Stimulated activated CD8-positive, alpha-beta memory T cell treated with anti-CD3 and anti-CD28 coated beads, Interleukin-7, amount 100 ng/mL, for 1 hour (primary cell): Measurements from ENCODE around the gene TBC1D21.

ENCODE experiments used
- DNase-seq, 2 donors: peaks; one replicate each; pipeline ENCODE4 v3.0.0-alpha.2; 2020; ENCODE audit warnings: low read depth in 2 of 2

TBC1D21 gene

GRCh38 chr15:73862276-73862675 lies 11.1 kb upstream of the TBC1D21 start:
- DNase-seq: no peak

DNA sequence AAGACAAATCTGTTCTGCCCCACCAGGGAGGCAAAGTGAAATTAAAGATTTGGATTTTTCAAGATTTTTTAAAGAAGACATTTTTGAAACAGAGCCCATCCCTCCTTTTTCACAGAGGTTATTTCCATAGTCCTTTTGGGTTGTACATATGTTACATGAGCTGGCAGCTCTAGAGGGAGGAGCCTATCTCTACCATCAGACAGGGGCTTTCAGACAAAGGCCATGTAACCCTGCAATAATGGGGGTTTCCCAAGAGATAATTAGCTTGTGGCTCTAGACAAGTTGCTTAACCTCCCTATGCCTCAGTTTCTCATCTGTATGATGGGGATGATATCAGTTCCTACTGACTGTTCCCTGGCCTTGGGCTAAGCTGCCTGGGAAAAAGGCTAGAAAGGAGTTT lies 8.0 kb upstream of the TBC1D21 start:
- DNase-seq: no peak

GRCh38 chr15:73865904-73866303 lies 7.5 kb upstream of the TBC1D21 start:
- no peak for DNase-seq

DNA sequence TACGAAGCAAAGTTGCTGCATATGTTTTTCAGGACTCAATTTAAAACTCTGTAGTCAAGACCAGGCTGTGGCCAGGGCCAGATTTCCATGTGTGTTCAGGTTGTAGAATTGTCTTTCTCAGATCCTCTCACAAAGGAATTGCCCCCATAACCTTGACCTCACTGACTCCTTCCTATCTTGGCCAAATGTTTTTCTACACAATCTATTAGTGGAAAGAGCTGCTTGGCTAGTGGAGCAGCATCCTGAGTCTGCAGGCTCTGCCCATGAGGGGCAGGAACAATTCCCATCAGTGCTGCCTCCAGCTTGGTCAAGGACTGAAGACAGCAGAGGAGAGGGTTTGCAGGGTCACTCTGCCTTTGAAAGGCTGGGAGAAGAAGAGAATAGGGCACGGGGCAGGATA lies 6.9 kb upstream of the TBC1D21 start:
- DNase-seq: no peak

- DNase-seq: no peak
Observed at GRCh38 chr15:73866881-73867410, 6.4 kb upstream of the TBC1D21 start.

- DNase-seq: no peak
Observed at GRCh38 chr15:73867426-73867825, 5.9 kb upstream of the TBC1D21 start.

GRCh38 chr15:73867956-73868355 lies 5.4 kb upstream of the TBC1D21 start:
- no peak for DNase-seq

- no peak for DNase-seq
Observed at GRCh38 chr15:73869216-73869995, 4.0 kb upstream of the TBC1D21 start.

DNA sequence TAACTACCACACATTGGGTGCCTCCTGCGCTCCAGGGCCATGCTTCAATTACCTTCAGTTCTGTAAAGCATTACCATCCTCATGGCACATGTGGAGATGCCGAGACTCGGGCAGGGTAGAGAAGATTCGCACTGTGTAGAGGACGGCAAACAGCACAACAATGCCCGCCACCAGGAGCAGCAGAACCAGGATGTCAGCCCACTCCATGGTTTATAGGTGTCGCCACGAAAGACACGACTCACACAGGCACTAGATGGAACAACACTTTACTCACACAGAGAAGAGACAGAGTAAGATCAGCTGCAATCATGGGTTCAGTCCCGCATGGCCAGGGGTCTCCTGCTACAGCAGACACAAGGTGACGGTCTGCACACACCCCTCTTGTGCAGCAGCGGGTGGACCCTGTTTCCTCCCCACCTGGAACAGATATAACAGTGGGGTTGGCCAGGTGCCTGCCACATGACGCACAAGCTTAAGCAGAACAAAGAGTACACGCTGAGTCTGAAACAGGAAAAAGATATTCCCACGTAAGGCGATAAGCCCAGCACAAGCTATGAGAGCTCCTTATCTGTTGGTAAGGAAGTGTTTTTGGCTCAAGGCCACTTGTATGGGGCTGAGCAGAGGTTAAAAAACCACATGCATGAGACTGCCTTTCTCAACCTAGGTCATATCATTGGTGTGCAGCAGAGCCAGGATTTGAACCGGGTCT lies 2.5 kb upstream of the TBC1D21 start:
- no peak for DNase-seq

DNA sequence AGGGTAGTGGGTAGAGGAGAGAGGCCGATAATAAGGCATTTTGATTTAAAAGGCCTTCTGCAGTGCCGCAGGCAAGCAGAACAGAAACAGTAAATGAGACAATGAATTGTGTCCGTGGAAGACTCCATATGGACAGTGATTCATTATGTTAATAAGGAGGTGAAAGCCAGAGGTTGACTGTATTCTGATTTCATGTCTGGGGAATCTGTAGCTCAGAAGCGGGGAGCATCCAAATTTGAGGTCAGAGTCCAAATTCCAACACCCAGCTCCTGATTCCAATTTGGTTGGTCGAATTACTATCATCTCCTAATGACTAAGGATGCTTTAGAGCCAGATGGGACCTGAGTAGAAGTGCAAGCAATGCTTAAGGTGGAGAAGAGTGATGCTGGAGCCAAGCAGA lies 1.0 kb upstream of the TBC1D21 start:
- DNase-seq: no peak

DNA sequence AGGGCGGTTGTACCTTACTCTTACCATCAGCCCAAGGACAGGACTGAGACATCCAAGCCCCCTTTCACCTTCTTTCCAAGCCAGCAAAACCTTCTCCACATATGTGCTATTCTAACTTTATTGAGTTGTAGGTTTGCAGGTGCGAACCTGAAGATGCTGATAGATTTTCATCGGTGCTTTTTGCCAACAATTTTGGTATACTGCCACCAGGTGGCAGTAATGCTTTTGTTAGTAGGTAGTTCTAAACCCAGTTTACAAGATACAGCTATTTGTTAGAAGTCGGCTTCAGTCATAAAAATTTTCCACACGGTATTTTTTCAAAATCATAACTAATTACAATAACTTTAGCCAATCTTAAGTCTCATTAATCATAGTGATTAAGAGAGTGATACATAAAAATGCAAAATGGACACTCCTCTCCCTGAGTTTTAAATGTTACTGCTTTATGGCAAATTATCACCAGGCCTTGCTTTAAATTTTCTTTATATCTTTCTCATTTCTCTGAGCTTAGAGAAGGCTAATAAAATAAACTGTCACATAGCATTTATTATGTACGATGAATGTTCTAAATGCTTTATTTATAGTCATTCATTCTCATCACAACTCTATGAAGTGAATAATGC lies 636 bp downstream of the TBC1D21 start:
- no peak for DNase-seq

DNA sequence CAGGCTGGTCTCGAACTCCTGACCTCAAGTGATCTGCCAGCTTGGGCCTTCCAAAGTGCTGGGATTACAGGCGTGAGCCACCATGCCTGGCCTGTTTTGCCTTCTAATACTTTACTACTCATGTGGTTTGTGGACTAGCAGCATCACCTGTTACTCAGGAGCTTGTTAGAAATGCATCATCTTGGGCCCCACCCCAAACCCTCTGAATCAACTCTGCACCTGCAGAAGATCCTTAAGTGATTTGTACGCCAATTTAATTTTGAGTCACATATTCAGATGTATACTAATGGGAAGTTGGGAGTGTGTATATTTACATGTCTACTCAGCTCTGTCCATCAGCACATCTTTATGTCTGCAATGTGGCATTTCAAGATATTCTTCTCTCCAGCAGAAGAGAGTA lies 6.1 kb downstream of the TBC1D21 start:
- DNase-seq: no peak

GRCh38 chr15:73881579-73882320 lies 8.4 kb downstream of the TBC1D21 start:
- no peak for DNase-seq

GRCh38 chr15:73882761-73883419 lies 9.5 kb downstream of the TBC1D21 start:
- no peak for DNase-seq

DNA sequence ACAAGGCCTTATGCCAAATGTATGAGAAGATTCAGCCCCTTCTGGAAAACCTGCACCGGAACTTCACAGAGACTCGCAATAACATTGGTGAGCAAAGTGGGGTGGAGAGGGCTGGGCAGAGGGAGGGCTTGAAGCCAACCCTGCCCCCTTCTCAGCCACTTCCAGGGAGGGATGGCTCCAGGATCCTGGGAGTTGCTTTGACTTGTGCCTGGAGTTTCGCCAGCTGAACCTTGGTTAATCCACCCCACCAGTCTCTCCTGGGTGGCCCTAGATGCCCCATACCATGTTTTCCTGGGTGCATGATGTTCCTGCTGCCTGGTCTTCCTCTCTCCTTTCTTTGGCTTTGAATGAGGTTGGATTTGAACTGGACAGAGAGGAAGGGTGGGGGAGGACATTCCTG lies 10.8 kb downstream of the TBC1D21 start:
- DNase-seq: no peak

DNA sequence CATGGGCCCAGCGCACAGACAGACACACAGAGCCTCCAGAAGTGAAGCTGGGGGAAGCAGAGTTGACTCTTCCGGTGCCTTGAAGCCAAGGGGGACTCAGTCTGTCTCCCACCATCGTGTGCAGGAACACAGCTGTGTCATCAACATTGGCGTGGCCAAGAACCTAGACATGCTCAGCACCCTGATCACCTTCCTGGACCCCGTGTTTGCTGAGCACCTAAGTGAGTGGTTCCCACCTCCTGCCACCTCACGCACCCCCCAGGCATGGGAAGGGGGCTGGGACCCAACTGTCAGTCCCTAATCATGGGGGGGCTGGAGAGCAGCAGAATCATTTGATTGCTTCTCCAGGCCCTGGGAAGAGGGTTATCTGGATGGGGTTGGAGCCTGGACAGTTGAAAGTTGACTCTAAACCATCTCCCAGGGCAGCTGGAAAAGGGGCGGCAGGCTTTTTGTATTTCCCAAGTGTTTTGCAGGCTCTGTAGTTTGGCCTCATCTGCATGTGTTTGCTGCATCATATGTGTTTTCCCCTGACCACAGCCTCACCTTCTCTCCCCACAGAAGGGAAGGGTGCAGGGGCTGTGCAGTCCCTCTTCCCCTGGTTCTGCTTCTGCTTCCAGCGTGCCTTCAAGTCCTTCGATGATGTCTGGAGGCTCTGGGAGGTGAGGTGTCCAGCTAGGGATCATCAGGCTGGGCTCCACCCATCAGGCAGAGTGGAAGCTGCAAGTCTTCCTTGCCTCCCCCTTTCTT lies 12.8 kb downstream of the TBC1D21 start:
- no peak for DNase-seq

DNA sequence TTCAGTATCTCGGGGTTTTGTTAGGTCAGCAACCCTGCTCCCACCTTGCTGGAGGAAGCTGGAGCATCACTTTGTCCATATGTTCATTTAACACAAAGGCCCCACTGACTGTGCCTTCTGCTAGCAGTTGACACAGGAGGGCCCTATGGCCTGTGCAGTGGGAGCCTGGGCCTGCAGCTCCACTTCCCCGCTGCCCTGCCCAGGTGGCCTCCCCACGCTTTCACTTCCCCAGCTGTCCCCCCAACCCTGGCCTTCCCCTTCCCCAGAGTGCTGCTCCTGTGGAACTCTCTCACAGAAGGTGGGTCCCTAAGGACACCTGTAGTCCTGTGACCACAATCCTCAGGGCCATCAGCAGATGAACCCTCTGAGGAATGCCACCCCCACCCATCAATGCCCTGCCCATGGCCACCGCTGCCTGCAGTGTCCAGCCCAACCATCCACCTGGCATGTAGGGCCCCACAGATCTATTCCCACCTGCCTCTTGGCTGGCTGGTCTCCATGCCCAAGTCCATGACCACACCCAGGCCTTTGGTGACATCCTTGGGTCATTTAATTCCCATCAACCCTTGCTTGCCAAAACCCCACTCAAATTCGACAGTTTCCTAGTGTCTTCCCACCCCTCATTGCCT lies 13.5 kb downstream of the TBC1D21 start:
- DNase-seq: no peak

DNA sequence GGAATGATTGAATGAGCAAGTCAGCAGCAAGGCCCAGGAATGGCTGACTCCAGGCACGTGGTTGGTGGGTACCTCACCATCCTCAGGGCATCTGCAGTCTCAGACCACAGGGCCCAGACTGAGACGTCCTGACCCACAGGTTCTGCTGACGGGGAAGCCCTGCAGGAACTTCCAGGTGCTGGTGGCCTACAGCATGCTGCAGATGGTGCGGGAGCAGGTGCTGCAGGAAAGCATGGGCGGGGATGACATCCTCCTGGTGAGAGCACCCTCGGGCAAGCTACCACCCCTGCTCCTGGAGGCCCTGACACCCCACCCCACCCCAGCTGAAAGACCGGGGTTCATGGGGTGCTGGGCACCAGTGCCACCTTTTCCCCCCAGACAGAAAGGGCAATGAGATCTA lies 14.1 kb downstream of the TBC1D21 start:
- DNase-seq: no peak

DNA sequence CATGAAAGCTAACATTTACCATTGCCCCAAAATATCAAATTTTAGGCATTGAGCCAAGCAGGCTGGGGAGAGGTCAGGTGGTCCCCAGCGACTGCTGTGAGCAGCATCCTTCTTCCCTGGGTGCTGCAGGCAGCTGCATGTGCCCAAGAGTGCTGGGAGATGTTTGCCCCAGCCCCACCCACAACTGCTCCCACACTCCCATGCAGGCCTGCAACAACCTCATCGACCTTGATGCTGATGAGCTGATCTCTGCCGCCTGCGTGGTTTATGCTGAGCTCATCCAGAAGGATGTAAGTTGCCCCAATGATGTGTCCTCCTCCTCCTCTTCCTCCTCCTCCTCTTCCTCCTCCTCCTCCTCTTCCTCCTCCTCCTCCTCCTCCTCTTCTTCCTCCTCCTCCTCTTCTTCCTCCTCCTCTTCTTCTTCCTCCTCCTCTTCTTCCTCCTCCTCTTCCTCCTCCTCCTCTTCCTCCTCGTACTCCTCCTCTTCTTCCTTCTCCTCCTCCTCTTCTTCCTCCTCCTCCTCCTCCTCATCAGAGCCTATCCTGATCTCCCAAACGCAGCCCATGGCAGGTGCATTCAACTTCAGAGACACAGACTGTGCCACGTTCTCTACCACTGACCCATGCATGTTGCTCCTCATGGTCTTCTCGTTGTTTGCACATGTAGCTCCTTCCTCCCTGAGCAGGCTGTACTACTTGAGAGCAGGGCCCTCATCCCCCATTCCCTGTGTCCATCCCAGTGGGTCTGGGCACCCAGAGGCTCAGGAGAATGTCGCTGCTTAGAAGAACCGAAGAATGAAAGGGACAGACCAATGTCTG lies 15.1 kb downstream of the TBC1D21 start:
- no peak for DNase-seq
